ENCODE measurements around the gene ZMIZ1.

ZMIZ1 gene

DNA sequence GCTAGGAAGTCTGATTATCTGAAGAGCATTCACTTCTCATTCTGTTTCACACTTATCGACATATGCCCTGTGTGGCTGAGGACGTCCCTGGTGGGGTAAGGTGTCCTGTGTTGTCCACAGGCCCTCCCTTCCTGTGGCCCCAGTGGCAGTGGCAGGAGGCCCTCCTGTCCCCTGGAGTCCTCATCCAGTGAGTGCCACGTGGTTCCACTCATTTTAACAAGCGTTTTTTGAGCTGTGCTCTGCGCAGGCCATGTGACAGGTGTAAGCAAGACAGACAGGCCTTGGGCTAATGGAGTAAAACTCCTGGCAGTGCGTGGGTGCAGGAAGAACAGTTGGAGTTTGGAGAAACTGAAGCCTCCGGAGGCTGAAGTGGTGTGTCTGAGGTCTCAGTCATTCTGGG is 239.2 kb downstream of the ZMIZ1 start:
- no peak for DNase-seq (ENCODE audit: low read depth)

DNA sequence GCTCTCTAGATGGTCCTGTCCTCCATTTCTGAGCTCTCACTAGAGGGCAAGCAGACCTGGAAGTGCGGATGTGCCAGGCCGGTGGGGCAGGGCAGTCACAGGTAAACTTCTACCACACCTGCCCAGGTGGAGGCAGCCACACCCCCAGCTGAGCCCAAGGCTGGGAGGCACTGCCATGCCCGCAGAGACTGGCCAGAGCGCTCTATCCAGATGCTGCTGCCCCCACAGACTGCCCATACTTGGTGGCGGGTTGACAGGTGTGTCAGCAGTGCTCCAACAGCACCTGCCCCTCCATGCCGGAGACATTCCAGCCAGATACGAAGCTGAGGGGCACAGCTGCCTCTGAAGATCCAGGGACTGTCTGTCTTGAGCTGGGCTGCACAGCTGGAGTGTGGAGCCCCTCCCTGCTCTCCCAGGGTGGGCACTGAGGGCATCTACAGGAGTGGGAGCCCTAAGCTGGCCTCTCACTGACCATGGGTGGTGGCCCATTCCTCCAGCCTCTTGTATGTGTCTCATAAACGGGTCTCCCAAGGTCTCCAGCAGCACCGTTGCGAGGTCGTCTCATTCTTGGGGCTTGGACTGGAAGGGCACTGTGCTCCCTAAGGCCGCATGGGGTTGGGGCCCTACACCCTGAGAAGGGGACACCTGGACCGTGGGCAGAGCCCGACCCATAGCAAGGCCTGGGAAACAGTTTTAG is 240.4 kb downstream of the ZMIZ1 start:
- no peak for DNase-seq (ENCODE audit: low read depth)

DNA sequence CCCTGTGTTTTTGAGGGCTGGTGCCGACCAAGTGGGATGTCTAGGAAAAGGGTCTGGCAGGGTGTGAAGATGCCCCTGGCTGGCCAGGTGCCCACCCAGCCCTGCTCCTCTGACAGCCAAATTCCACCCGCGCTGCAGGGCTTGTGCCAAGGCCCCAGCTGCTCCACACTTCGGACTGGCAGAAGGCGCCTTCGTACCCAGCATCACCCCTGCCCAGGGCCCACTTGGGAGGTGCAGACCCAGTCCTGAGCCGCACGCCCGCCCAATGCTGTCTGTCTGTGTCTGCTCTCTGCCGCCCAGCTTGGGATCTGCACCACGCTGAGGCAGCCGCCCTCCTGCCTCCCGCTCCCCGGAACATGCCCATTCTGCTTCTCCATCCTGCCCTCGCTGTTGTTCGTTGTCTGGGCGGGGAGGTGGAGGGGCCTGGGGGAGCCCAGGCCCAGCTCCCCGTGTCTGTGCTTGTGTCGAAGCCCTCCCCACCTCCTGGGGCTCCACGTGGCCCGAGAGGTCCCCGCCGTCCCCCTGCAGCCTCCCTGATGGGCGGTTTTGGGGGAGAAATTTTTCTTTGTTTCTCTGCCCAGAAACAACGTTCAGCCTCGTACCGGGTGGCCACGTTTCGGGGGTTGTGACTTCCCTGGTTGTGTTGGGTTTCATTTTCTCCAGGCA is 241.6 kb downstream of the ZMIZ1 start:
- DNase-seq (ENCODE audit: low read depth): no peak

DNA sequence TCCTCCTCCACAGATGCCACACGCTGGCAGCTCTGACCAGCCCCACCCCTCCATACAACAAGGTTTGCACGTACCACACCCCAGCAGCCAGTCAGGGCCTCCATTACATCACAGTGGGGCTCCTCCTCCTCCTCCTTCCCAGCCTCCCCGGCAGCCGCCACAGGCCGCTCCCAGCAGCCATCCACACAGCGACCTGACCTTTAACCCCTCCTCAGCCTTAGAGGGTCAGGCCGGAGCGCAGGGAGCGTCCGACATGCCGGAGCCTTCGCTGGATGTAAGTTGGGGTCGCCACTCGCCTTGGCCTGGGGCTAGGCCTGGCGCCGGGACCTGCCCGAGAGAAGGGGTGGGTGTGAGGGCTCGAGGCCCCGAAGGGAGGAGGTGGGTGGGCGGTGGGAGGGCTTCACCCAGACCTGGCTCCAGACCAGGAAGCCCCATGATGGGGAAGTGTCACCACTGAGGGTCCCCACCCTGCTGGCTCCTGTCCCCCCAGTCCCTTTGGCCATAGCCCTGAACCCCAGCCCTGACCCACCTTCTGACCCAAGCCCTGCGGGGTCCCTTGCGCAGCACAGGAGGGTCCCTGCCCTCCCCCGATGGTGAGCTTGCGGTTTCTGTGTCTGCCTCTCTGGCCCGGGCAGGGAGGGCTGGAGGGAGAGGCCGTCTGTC is 242.3 kb downstream of the ZMIZ1 start:
- DNase-seq (ENCODE audit: low read depth): no peak

DNA sequence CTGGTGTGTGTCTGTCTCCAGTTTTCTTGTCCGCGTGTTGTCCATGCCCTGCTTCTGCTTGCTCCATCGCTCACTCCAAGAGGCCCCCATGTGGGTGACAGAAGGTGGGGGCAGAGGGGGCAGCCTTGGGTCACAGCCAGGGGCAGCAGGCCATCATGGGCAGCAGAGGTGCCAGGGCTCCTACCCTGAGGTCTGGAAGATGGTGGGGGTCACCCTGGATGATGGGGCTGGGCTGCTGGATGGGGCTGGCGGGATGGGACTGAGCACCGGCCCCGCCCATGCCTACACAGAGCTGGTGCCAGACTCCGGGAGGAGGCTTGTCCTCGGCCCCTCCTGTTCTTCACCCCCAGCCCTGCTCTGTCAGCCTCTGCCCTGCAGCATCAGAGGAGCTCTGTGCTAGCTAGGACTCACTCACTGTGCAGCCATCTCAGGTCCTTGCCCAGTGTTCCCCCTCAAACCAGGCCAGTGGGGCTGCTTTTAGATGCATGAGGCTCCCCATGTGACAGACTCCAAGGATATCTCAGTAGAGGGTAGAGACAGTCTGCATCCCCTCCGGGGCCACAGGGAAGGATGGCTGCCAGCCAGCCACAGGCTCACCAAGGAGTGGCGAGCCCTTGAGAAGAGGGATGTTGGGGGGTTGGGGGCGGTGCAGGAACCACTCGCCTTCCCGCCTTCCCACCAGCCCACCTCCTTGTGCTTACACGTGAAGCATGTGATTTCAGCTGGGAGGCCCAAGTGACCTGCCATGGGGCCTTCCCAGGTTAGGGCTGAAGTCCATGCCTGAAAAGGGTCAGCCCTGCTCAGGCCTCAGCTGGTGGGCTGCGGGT is 243.0 kb downstream of the ZMIZ1 start:
- no peak for DNase-seq (ENCODE audit: low read depth)

DNA sequence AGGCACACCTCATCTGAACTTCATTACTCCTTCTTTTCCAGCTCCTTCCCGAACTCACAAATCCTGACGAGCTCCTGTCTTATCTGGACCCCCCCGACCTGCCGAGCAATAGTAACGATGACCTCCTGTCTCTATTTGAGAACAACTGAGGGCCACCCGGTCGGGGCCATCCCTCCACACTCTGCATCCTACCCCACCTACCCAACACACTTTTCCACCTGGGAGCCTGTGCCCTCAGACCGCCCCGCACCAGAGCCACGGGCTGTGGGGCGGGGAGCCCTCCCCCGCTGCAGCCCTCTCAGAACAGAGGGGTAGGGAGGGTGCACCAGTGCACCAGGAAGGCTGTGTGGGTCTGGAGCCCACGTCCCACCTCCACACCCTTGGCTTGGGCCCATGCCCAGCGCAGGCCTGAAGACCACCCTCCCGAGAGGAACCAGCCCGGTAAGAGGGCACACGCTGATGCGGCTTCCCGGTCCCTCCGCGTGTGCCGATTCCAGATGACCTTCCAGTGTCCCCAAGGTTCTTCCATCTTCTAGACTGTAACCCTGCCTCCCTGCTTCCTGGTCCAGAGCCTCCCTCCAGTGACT is 243.9 kb downstream of the ZMIZ1 start:
- no peak for DNase-seq (ENCODE audit: low read depth)

DNA sequence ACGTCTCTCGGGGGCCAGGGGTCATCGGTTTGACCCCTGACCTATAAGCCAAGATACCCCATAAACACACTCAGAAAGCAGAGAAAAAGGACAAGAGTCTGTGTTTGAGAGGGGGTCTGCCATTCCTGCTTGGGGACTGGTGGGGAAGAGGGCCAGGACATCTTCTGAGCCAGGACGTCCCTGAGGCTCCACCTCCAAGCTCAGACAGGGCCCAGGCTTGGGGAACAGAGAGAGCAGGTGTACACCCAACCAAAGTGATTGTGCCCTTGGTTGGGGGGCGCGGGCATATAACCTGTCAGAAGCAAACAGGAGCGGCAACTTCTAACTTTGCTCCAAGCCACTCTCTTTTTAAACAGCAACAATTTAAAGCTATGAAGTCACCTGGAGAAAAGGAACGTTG is 244.6 kb downstream of the ZMIZ1 start:
- DNase-seq (ENCODE audit: low read depth): no peak

DNA sequence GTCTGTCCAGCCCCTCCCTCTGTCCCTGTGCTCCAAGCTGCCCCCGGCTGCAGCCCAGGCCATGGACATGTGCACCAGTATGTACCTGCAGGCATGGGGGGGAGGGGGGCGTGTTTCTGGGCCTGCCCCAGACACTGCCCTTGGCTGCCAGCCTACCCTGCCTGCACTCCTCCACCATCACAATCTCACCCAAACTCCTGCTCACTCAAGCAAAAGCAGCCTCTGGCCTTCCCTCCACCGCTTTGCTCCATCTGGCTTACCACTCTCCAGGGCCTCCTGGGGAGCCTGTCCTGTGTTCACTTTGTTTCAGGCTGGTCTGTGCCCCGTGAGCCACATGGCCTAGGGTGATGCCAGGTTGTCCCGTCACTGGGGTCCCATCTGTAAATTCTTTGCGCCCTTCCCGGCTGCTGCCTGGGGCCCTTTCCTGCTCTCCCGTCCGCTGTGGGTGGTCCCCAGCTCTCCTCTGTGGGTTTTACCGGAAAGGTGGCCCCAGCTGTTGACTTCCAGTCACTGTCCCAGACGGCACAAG is 245.2 kb downstream of the ZMIZ1 start:
- DNase-seq (ENCODE audit: low read depth): no peak

DNA sequence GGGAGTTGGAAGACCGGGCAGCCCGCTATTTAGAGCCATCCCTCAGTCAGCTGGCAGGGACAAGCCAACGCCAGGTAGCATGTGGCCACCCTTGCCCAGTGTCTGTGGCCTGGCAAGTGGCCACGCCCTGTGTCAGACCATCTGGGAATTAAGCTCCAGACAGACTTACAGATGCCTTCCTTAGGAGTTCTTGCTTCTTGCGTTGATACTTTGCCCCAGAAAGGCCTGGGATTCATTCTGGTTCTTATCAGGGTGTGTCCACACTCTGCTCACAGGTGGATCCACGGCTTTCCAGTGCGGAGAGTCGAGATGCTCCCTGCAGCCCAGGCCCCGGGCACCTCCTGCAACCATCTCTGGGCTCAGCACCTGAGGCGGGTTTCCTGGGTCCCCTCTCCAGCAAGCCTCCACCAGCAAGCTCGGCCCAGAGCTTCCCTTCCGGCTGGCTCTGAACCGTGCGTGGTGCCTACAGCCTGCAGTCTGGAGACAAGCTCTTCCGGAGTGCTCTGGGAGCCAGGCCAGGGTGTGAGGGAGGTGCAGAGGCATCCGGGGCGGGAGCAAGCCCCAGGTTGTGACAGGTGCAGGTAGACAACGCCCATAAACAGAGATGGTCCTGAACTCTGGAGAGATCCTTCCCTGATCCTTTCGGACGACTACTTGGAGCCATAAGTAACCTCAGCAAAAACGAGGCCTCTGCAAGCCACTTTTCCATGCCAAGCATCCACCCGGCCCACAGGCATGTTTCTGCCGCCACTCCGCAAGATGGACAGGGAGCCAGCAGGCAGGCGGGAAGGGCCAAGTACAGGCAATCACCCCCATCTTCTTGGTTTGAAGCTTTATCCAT is 246.2 kb downstream of the ZMIZ1 start:
- DNase-seq (ENCODE audit: low read depth): no peak

DNA sequence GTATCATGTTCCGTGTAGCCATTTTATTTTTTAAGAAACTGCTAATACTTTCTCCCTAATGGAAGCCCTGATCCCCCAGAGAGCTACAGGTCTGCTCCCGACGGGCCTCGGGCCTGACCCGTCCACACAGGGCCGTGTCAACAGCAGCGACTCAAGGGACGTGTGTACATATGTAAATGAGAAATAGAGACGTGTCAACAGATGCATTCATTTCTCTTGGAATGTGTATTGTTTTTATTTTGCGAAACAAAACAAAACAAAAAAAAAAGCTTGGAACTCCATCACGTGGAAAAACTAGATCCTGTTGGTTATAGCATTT is 246.8 kb downstream of the ZMIZ1 start:
- DNase-seq (ENCODE audit: low read depth): no peak

DNA sequence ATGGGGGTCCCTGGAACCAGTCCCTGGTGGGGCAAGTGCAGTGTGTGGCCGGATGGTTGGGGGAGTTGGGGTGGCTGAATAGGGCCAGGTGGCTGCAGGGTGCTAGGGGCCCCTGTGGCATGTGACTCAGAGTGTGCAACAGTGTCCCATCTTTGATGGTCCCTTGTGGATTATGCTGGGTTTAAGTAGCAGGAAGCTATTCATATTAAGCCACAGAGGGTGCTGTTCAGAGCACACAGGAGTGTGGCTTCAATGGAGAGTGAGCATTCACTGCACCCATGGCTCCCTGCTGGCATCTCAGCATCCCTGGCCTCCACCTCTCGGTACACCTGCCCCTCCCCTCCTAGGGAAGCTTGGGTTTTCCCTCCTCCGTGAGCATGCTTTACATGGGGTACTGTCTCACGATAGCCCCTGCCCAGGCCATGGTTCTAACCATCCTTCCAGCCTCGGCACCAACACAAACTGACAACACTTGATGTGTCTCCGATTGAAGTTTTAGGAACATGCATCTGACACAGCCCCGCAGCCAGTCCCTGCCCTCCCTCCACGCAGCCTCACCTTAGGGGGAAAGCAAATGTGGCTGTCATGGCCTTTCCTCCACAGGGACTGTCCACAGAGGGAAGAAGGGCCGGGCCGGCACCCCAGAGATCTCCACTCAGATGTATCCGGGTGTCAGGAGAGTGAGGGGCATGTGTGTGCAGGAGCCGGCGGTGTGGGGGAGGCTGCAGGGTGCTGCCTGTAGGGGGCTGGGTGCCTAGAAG is 248.1 kb downstream of the ZMIZ1 start:
- DNase-seq (ENCODE audit: low read depth): no peak

DNA sequence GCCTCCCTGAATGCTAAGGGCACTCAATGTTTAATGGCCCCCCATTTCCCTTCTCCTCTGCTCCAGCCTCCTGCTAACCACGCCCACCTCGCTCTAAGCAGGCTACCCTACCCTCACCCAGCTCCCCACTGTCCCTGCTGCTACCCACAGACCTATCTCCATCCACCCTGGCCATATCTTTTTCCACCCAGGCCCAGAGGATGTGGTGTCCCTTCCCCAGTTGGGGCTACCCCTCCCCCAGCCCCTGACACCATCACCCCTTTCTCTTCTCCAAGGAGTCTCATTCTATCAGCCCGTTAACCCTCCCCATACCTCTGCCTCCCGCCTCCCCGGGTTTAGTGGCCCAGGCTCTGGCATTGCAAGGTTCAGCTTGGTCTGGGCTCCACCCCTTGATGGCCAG is 249.6 kb downstream of the ZMIZ1 start:
- DNase-seq (ENCODE audit: low read depth): no peak

DNA sequence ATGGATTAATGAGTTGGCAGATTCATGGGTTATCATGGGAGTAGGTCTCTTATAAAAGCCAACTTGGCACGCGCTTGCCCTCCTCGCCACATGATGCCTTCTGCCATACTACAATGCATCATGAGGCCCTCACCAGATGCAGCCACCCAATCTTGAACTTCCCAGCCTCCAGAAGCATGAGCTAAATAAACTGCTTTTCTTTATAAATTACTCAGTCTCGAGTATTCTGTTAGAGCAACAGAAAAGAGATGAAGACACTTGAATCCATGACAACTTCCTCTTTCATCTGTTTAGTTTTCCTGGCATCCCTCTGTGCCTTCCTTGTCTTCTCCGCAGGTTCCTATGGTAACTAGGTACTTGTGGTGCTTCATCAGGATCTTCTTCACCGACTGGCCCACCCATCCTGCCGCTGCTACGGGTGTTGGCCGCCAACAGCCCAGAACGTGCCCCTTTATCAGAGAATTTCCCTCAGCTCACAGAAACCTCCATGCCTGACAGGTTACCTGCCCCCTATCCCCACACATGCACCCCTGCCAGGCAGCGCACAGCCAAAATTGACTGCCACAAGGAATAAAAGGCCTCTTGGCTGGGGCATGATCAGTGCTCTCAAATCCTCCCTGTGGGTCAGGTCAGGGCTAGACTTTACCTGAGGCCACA is 250.5 kb downstream of the ZMIZ1 start:
- DNase-seq (ENCODE audit: low read depth): no peak

DNA sequence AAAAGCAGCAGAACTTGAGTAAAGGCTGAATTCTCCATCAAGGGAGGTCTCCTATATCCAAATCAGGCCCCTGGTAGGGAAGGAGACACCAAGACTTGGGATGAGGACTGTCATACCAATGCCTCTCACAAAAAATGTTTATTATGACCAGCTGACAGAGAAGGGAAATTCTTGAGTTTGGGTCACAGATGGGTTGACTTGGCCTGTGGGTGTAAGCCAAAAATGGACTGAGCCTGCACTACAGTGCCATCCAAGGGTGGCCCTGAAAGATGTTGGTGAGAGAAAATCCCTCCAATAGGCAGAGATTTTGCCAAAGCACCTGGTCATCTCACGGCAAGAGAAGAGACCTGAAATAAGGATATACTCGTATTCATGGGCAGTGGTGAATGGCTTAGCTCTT is 251.6 kb downstream of the ZMIZ1 start:
- DNase-seq (ENCODE audit: low read depth): no peak

DNA sequence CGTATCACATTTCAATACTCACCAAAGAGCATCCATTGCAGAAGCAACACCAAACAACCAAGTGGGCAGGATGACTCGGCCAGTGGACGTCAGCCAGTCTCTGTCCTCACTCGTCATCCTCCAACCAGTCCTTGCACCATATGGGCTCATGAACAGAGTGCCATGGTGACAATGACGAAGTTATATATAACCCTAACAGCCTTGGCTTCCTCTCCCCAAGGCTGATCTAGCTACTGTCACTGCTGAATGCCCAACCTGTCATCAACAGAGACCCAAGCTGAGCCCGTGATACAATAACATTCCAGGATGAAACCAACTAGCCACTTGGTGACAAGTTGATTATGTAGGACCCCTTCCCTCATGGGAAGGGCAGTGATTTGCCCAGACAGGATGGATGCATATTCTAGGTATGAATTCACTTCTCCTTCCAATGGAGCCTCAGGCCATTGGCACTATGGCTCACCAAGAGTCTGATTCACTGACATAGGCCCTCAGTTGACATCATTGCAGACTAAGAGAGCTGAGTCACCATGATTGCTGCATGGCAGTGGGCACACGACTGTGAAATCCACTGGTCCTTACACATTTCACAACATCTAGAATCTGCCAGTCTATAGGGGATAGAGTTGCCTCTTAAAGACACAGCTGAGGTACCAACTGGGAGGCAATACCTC is 252.2 kb downstream of the ZMIZ1 start:
- peak; percentile 89 for DNase-seq (ENCODE audit: low read depth)

DNA sequence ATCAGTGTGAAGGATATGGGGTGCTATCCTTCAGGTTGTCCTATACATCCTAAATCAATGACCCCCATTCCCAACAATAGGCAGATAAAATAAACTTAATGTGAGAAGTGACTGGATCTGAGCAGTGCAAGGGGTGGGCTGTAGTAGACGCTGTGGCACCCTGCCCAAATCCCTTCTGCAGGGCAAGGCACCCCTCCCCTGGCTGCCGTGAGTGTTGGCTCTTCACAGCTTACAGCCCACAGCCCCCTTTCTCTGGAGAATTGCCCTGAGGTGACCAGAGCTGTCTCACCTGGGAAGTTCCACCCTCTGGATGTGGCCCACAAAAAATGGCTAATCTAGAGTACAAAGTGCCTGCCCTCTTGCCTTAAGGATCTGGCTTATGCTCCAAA is 252.7 kb downstream of the ZMIZ1 start:
- DNase-seq (ENCODE audit: low read depth): no peak

DNA sequence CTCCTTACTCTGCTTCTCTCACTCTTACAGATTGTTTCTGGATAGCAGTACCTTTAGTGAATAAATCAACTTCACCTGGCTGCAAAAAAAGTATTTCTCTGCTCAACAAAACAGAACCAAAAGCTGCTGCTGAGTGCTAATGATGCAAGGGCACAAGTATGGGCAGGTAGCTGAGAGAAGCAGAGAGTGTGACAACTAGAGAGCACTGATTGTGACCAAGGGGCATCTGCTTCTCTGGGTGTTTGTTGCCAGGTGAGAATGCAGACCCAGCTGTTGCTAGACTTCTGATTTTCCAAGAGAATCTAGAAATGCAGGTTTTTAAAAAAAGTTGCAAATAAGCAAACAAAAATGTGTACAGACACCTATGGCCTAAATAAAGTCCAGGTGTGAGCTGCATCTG is 253.2 kb downstream of the ZMIZ1 start:
- DNase-seq (ENCODE audit: low read depth): no peak

DNA sequence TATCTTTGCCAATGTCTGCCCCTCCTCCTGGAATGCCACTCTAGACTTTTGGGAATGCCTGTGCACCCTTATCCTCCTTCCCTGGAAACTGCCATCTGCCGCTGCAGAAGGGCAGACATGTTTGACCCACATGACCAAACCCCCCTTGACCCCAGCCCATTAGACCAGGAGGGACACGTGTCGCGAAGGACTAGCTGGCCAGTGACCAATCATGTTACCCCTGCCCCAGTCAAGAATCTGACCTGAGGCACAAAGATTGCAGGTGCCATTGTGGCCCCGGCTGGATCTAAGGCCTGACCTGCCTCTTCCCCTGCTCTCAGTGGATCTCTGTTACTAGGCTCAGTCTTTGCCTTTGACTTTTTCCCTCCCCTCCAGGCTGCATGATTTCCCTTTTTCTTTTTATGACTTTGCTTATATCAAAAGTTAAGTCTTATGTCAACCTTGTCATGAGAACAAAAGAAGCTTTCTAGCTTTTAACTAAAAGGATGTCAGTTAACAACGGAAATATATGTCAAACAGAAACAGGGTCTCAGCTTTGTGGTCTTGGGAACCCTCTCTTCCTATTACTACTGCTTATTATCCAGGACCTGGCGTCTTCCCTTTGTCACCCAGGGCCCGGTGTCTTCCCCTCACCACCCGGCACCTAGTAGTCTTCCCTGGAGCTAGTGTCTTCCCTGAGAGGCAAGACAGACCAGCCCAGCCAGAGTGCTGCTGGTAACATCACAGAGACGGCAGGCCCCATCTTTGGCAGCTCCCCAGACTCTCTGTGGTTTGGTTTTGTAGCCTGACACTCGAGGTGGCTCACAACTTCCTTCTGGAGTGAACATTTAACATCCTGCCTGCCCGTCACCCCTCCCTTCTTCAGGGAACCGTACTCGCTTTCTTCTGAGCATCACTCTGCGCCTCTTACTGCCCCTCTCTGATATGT is 254.1 kb downstream of the ZMIZ1 start:
- DNase-seq (ENCODE audit: low read depth): peak; percentile 83

All from stromal cell of bone marrow (primary cell).